IMR-90 (cell line): Measurements from ENCODE around the gene CEP70. TPM values are rescaled to one million over a fixed set of nuclear protein-coding genes. Genes with fewer than 3 reads are reported as not detected.

Source experiments
- ATAC-seq: fragments of 200-7000 bp; cut with Tn5 transposase; 2 replicates; pipeline ENCODE4 v1.9.1; 2020; ENCODE audit warnings: low read depth, mild to moderate bottlenecking, moderate library complexity
- BruUV-seq: library from RNA; stranded (reverse); fragments of 400-500 nt; replicated peaks from 2 replicates; lab custom pipeline; 2021; lab: Mats Ljungman, UMichigan
- CTCF ChIA-PET: fragments of 300-600 bp; formaldehyde crosslinking; extraction: SDS; loops from one replicate; lab custom pipeline; 2021; ENCODE audit warnings: antibody characterized with exemption; lab: Yijun Ruan, JAX
- POLR2A ChIA-PET: fragments of 300-600 bp; sonication (Branson Sonifier 250); formaldehyde crosslinking; loops from one replicate; lab custom pipeline; 2022; ENCODE audit warnings: antibody characterized with exemption; ENCODE audit not compliant: unreplicated experiment; lab: Charles Lee
- DNase-seq: peaks from one replicate; pipeline ENCODE4 v3.0.0; 2013
- H2AFZ ChIP-seq: replicated peaks from 2 replicates; pipeline ENCODE3; 2013; ENCODE audit warnings: low read length, mild to moderate bottlenecking; ENCODE audit not compliant: poor library complexity
- H2AK5ac ChIP-seq: 2 replicates; pipeline ENCODE4 v1.6.1; 2013; ENCODE audit warnings: low read depth, low read length, inconsistent platforms
- H2AK9ac ChIP-seq: replicated peaks from 2 replicates; pipeline ENCODE3; 2013; ENCODE audit warnings: mild to moderate bottlenecking, low read depth, low read length, moderate library complexity; ENCODE audit not compliant: poor library complexity
- H2BK120ac ChIP-seq: 2 replicates; pipeline ENCODE4 v1.6.1; 2013; ENCODE audit warnings: low read depth, low read length, inconsistent platforms
- H2BK15ac ChIP-seq: 3 replicates; pipeline ENCODE4 v1.6.1; 2013; ENCODE audit warnings: low read depth, low read length, inconsistent platforms
- H2BK20ac ChIP-seq: 2 replicates; pipeline ENCODE4 v1.6.1; 2013; ENCODE audit warnings: low read depth, mild to moderate bottlenecking, inconsistent platforms, low read length, moderate library complexity
- H2BK5ac ChIP-seq: 2 replicates; pipeline ENCODE4 v1.6.1; 2013; ENCODE audit warnings: mild to moderate bottlenecking, low read depth, low read length, inconsistent platforms; ENCODE audit not compliant: poor library complexity, severe bottlenecking
- H3K14ac ChIP-seq: replicated peaks from 2 replicates; pipeline ENCODE4 v1.6.1; 2013; ENCODE audit warnings: low read depth, low read length, inconsistent platforms
- H3K18ac ChIP-seq: 2 replicates; pipeline ENCODE4 v1.6.1; 2013; ENCODE audit warnings: low read depth, low read length, control low read depth
- H3K23ac ChIP-seq: 2 replicates; pipeline ENCODE4 v1.6.1; 2013; ENCODE audit warnings: low read depth, low read length, inconsistent platforms
- H3K27ac ChIP-seq: 2 replicates; pipeline ENCODE4 v1.5.1; 2013; ENCODE audit warnings: mild to moderate bottlenecking, control low read depth, low read length; ENCODE audit not compliant: insufficient read depth
- H3K27me3 ChIP-seq: 2 replicates; pipeline ENCODE4 v1.6.1; 2013; ENCODE audit warnings: low read length; ENCODE audit not compliant: control insufficient read depth, insufficient read depth
- H3K36me3 ChIP-seq: 2 replicates; pipeline ENCODE4 v1.6.1; 2013; ENCODE audit warnings: low read length, mixed read lengths; ENCODE audit not compliant: control insufficient read depth, insufficient read depth
- H3K4ac ChIP-seq: 2 replicates; pipeline ENCODE4 v1.6.1; 2013; ENCODE audit warnings: low read depth, low read length, inconsistent platforms
- H3K4me1 ChIP-seq: 2 replicates; pipeline ENCODE4 v1.6.1; 2013; ENCODE audit warnings: low read length, mixed read lengths; ENCODE audit not compliant: control insufficient read depth, insufficient read depth
- H3K4me2 ChIP-seq: 2 replicates; pipeline ENCODE4 v1.6.1; 2013; ENCODE audit warnings: low read depth, mild to moderate bottlenecking, control low read depth, low read length, moderate library complexity
- H3K4me3 ChIP-seq: 2 replicates; pipeline ENCODE4 v1.5.1; 2013; ENCODE audit warnings: low read depth, mild to moderate bottlenecking, control low read depth, low read length, moderate library complexity; ENCODE audit not compliant: insufficient read depth
- H3K56ac ChIP-seq: 2 replicates; pipeline ENCODE4 v1.6.1; 2013; ENCODE audit warnings: low read length, inconsistent platforms; ENCODE audit not compliant: insufficient read depth; ENCODE audit errors: extremely low read depth
- H3K79me1 ChIP-seq, 2 experiments: 2 replicates each; pipeline ENCODE4 v1.6.1; 2013; ENCODE audit warnings: low read length in 2 of 2, inconsistent platforms in 1 of 2, low read depth in 1 of 2
- H3K9ac ChIP-seq: 2 replicates; pipeline ENCODE4 v1.6.1; 2013; ENCODE audit warnings: low read depth, low read length, control low read depth
- H3K9me1 ChIP-seq: 2 replicates; pipeline ENCODE4 v1.6.1; 2013; ENCODE audit warnings: low read length, inconsistent platforms; ENCODE audit not compliant: insufficient read depth
- H3K9me3 ChIP-seq: 2 replicates; pipeline ENCODE4 v1.6.1; 2013; ENCODE audit warnings: low read length; ENCODE audit not compliant: control insufficient read depth, insufficient read depth
- H4K20me1 ChIP-seq: 2 replicates; pipeline ENCODE4 v1.6.1; 2013; ENCODE audit warnings: low read length, inconsistent platforms; ENCODE audit not compliant: insufficient read depth
- H4K5ac ChIP-seq: 2 replicates; pipeline ENCODE4 v1.6.1; 2013; ENCODE audit warnings: mild to moderate bottlenecking, low read depth, low read length, control low read depth
- H4K8ac ChIP-seq, 2 experiments: 2 replicates each; pipeline ENCODE4 v1.6.1; 2013; ENCODE audit warnings: low read depth in 2 of 2, low read length in 2 of 2, control low read depth in 1 of 2, inconsistent platforms in 1 of 2
- H4K91ac ChIP-seq: 2 replicates; pipeline ENCODE4 v1.6.1; 2013; ENCODE audit warnings: low read depth, low read length, inconsistent platforms; ENCODE audit not compliant: insufficient read depth
- BHLHE40 ChIP-seq: fragments of 150-350 bp; IDR thresholded peaks from 2 replicates; pipeline ENCODE4 v1.6.1; 2016; ENCODE audit warnings: mild to moderate bottlenecking, low read depth, low read length
- CEBPB ChIP-seq: IDR thresholded peaks from 2 replicates; pipeline ENCODE4 v1.6.1; 2012; ENCODE audit warnings: low read depth, low read length, improper control_type of control experiment
- FOS ChIP-seq: fragments of 150-350 bp; IDR thresholded peaks from 2 replicates; pipeline ENCODE4 v1.6.1; 2016; ENCODE audit warnings: low read depth, low read length
- MAFK ChIP-seq: IDR thresholded peaks from 2 replicates; pipeline ENCODE4 v1.6.1; 2012; ENCODE audit warnings: low read depth, low read length, improper control_type of control experiment
- MAZ ChIP-seq: IDR thresholded peaks from 2 replicates; pipeline ENCODE4 v1.6.1; 2012; ENCODE audit warnings: low read depth, mild to moderate bottlenecking, low read length, improper control_type of control experiment, moderate library complexity, borderline replicate concordance
- NFE2L2 ChIP-seq: fragments of 150-350 bp; IDR thresholded peaks from 2 replicates; pipeline ENCODE4 v1.6.1; 2016; ENCODE audit warnings: low read depth, mild to moderate bottlenecking, low read length
- POLR2A ChIP-seq: IDR thresholded peaks from 2 replicates; pipeline ENCODE4 v1.6.1; 2012; ENCODE audit warnings: mild to moderate bottlenecking, low read depth, low read length
- RAD21 ChIP-seq: IDR thresholded peaks from 2 replicates; pipeline ENCODE4 v1.6.1; 2012; ENCODE audit warnings: low read length, improper control_type of control experiment
- RCOR1 ChIP-seq: IDR thresholded peaks from 2 replicates; pipeline ENCODE4 v1.6.1; 2012; ENCODE audit warnings: mild to moderate bottlenecking, low read length, improper control_type of control experiment; ENCODE audit not compliant: insufficient replicate concordance
- RFX5 ChIP-seq: IDR thresholded peaks from 2 replicates; pipeline ENCODE4 v1.8.0; 2012; ENCODE audit warnings: low read depth, mild to moderate bottlenecking, low read length, moderate library complexity
- SMC3 ChIP-seq: fragments of 150-350 bp; IDR thresholded peaks from 2 replicates; pipeline ENCODE4 v1.6.1; 2016; ENCODE audit warnings: low read depth, mild to moderate bottlenecking, antibody characterized with exemption, low read length, moderate library complexity
- WGBS, 2 experiments: methylation state at CpG; one replicate each; pipeline versions ENCODE4 v1.1.5 to v1.1.7; 2013; ENCODE audit warnings: missing lambda C conversion rate in 2 of 2; ENCODE audit not compliant: insufficient read length in 1 of 2; ENCODE audit errors: extremely low coverage in 2 of 2; 5-methylcytosine and 5-hydroxymethylcytosine counted together
- dilution Hi-C: fragments of 300-500 bp; cut with HindIII; formaldehyde crosslinking; loops from one replicate; pipeline ENCODE4 v1.14.3; 2018; ENCODE audit warnings: low sequenced_read_pairs; ENCODE audit not compliant: unreplicated experiment
- in situ Hi-C: fragments of 300-500 bp; cut with MboI; formaldehyde crosslinking; loops from 3 replicates; pipeline ENCODE4 v1.14.3; 2019; ENCODE audit warnings: low sequenced_read_pairs, inconsistent platforms, mixed read lengths
- intact Hi-C: fragments of 100-400 bp; cut with micrococcal nuclease; formaldehyde crosslinking; loops from 2 replicates; pipeline ENCODE4 v1.10.0; 2022
- polyA plus RNA-seq, 3 experiments: library from polyadenylated mRNA; depleted of rRNA; stranded (reverse); fragments of >200 nt; gene quantifications; 2 replicates each; pipeline ENCODE4 v1.2.3, GENCODE V29; 2012; ENCODE audit warnings: low replicate concordance in 1 of 3
- total RNA-seq: library from RNA; depleted of rRNA; stranded (reverse); fragments of >200 nt; gene quantifications from 2 replicates; pipeline ENCODE4 v1.2.3, GENCODE V29; 2012
- TF ChIP-seq, protein P1 (sequence below): fragments of 150-350 bp; IDR thresholded peaks from 2 replicates; pipeline ENCODE4 v1.6.1; 2017; ENCODE audit warnings: mild to moderate bottlenecking, antibody characterized with exemption, low read length, low read depth
- TF ChIP-seq, protein P2 (sequence below): conservative IDR thresholded peaks from 2 replicates; pipeline ENCODE4 v1.5.1; 2012; ENCODE audit warnings: mild to moderate bottlenecking, low read depth, low read length, improper control_type of control experiment

CEP70 gene
- total and polyA plus RNA-seq, 2 of the 4 experiments (the other 2 are of a cell fraction): 4.6 to 11.1 TPM

DNA sequence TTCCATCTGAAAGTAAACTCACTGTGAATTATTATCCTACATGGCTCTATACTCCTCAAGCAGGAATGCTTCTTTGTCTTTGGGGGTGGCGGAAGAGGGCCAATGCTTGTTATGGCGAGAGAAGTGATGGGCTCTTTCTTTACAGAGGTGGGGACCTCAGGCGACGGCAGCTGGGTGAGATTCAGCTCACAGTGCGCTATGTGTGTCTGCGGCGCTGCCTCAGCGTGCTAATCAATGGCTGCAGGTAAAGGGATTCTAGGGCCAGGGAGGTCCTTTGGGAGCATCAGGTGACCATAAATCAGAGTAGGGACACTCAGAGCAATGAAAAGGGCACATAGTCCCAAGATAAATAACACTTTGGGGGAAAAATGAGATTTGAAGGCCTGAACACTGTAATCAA lies 120.7 kb downstream of the CEP70 start:
- intact Hi-C loops: no loop called here
- H4K20me1 ChIP-seq: no peaks in the 10 kb centered on the region
- peaks cover 4% of the 10 kb centered on the region for H3K27me3 ChIP-seq
- 100% methylated on average over 1 of the region's 8 CpGs; no CpG with 5 or more reads in 1 of the 2 experiments for WGBS, 2 experiments
- no peak overlapping the region for H3K27ac ChIP-seq
- H3K18ac ChIP-seq: no peak overlapping the region
- dilution Hi-C loops: no loop called here
- no peak overlapping the region for H4K91ac ChIP-seq
- H3K9ac ChIP-seq: no peak overlapping the region
- H3K23ac ChIP-seq: no peak overlapping the region
- no peak overlapping the region for H3K4ac ChIP-seq
- H2BK5ac ChIP-seq: no peak overlapping the region
- no peak overlapping the region for H2BK20ac ChIP-seq
- in situ Hi-C loops: no loop called here
- no peaks in the 10 kb centered on the region for H3K9me3 ChIP-seq
- H3K4me1 ChIP-seq: no peaks in the 10 kb centered on the region
- no peak for TF ChIP-seq SMC3
- TF ChIP-seq NFE2L2: no peak
- TF ChIP-seq RFX5: no peak
- TF ChIP-seq RAD21: no peak
- no peak for TF ChIP-seq MAZ
- TF ChIP-seq BHLHE40: no peak
- TF ChIP-seq MAFK: no peak
- no peak for TF ChIP-seq RCOR1
- no peak for TF ChIP-seq POLR2A
- TF ChIP-seq, protein P1, sequence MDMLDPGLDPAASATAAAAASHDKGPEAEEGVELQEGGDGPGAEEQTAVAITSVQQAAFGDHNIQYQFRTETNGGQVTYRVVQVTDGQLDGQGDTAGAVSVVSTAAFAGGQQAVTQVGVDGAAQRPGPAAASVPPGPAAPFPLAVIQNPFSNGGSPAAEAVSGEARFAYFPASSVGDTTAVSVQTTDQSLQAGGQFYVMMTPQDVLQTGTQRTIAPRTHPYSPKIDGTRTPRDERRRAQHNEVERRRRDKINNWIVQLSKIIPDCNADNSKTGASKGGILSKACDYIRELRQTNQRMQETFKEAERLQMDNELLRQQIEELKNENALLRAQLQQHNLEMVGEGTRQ: no peak
- TF ChIP-seq CEBPB: no peak
- no peak for TF ChIP-seq FOS
- TF ChIP-seq, protein P2, sequence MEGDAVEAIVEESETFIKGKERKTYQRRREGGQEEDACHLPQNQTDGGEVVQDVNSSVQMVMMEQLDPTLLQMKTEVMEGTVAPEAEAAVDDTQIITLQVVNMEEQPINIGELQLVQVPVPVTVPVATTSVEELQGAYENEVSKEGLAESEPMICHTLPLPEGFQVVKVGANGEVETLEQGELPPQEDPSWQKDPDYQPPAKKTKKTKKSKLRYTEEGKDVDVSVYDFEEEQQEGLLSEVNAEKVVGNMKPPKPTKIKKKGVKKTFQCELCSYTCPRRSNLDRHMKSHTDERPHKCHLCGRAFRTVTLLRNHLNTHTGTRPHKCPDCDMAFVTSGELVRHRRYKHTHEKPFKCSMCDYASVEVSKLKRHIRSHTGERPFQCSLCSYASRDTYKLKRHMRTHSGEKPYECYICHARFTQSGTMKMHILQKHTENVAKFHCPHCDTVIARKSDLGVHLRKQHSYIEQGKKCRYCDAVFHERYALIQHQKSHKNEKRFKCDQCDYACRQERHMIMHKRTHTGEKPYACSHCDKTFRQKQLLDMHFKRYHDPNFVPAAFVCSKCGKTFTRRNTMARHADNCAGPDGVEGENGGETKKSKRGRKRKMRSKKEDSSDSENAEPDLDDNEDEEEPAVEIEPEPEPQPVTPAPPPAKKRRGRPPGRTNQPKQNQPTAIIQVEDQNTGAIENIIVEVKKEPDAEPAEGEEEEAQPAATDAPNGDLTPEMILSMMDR: no peak
- H3K9me1 ChIP-seq: no peaks in the 10 kb centered on the region
- ATAC-seq (no peak), DNase-seq (no peak)
- no peak overlapping the region for H3K4me3 ChIP-seq
- CTCF ChIA-PET: no interaction called here
- H2AK9ac ChIP-seq: no peak overlapping the region
- no peak overlapping the region for H3K14ac ChIP-seq
- no peak overlapping the region for H2AK5ac ChIP-seq
- H2BK120ac ChIP-seq: no peak overlapping the region
- no peak overlapping the region for H3K4me2 ChIP-seq
- no TSS peak for BruUV-seq
- no peaks in the 10 kb centered on the region for H3K79me1 ChIP-seq
- POLR2A ChIA-PET: no interaction called here
- no peak overlapping the region for H2AFZ ChIP-seq
- H4K5ac ChIP-seq: no peak overlapping the region
- H2BK15ac ChIP-seq: no peak overlapping the region
- H3K56ac ChIP-seq: no peak overlapping the region
- H4K8ac ChIP-seq: no peak overlapping the region
- no peaks in the 10 kb centered on the region for H3K36me3 ChIP-seq
